HT1080 (cell line): ENCODE measurements around the gene SETD5. TPM values are rescaled to one million over a fixed set of nuclear protein-coding genes. Genes with fewer than 3 reads are reported as not detected.

Source experiments
- DNase-seq: peaks from one replicate; pipeline ENCODE4 v3.0.0-alpha.2; 2015; ENCODE audit warnings: low read depth
- total RNA-seq: library from RNA; depleted of rRNA; stranded (reverse); fragments of >200 nt; shearing (Covaris generic); gene quantifications from 2 replicates; pipeline ENCODE4 v1.2.3, GENCODE V29; 2014

The SETD5 gene
- total RNA-seq, 1 experiment from 2014 or later: 65.2 TPM

DNA sequence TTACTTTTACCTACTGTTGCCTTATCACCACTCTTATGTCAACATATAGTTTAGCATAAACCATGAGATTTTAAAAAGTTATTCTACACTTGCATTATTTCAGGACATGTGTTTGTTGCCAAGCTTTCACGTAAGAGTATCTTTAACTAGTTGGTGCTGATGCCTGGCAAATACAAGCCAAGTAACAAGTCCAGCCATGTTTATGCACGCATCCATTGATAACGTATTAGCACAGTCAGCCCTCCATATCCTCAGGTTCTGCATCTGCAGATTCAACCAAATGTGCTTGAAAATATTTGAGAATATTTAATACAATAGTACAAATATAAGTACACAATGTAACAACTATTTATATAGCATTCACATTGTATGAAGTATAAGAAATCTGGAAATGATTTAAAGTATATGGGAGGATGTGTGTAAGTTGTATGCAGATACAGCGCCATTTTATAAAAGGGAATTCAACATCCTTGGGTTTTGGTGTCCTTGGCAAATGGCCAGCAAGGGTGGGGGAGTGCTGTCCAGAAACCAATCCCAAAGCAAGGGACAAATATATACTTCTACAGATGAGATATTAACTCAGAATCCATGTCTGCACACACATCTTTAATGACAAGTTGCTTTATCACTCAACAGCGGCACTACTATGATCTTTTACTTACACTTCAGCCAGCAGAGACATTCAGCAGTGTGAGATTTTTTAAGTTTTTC is 8.7 kb upstream of the SETD5 start:
- DNase-seq: no peak

DNA sequence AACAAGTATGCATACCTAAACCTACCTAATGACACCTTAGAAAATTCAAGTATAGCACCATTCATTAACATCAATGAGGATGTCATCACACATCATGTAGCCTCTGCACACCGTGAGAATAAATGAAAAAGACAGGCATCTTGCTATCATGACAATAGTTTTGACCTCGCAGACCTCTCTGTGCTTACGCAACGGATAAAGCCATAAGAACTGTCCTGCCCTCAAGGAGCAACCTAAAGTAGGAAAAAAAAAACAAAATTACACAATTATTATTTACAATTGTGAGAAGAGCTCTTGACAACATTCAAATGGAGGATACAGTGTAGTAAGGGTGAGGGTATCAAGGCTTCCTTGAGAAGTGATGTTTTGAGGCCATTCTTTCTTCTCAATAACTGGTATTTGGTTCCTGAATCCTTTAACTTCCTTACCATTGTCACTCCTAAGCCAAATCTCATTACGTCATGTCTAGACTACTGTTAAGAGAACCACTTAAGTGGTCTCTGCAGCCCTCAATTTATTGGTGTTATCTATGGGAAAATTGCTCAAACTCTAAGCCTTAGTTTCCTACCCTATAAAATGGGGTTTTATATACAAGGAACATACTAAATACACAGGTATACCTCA is 7.0 kb upstream of the SETD5 start:
- no peak for DNase-seq

DNA sequence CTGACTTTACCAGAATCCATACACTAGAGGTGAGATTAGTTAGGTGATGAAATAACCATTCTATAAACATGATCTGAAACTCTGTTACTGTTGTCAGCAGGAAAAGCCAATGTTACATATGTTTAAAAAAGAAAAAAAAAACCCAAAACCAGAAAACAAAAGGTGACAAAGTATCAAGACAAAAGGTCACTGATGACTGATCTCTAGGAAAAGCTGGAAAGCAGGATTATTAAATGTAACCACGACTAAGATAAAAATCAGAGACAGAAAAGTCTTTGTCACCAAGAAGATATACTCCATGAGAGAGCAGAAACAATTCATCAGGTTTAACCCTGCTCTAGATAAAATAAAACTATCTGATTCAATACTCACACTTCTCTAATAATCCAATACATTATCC is 5.4 kb upstream of the SETD5 start:
- no peak for DNase-seq

DNA sequence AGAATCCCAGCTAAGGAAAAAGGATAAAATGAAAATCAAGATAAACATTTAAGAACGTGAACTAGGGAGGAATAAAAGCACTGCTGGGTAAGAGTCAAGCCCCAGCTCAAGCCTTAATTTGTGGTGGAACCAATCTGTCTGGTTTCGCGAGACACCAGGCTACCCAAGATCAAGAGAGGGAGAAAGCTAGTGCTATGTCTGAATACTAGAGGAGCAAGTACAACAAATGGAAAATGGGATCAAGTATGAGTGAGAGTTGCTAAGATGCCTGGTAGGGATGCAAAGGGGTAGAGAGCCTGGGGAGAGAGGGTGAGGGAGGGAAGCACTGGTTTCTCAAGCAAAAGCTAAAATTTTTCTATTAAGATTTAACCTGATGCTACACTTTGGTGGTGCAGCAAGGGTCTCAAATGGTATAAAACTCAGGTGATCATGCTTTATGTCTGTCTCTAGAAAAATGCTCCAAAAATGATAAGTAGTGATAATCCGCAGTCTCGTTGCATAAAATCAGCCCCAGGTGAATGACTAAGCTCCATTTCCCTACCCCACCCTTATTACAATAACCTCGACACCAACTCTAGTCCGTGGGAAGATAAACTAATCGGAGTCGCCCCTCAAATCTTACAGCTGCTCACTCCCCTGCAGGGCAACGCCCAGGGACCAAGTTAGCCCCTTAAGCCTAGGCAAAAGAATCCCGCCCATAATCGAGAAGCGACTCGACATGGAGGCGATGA is 1.7 kb upstream of the SETD5 start:
- DNase-seq: no peak

DNA sequence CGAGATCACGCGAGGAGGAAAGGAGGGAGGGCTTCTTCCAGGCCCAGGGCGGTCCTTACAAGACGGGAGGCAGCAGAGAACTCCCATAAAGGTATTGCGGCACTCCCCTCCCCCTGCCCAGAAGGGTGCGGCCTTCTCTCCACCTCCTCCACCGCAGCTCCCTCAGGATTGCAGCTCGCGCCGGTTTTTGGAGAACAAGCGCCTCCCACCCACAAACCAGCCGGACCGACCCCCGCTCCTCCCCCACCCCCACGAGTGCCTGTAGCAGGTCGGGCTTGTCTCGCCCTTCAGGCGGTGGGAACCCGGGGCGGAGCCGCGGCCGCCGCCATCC is 1.1 kb upstream of the SETD5 start:
- DNase-seq: peak; percentile 98

DNA sequence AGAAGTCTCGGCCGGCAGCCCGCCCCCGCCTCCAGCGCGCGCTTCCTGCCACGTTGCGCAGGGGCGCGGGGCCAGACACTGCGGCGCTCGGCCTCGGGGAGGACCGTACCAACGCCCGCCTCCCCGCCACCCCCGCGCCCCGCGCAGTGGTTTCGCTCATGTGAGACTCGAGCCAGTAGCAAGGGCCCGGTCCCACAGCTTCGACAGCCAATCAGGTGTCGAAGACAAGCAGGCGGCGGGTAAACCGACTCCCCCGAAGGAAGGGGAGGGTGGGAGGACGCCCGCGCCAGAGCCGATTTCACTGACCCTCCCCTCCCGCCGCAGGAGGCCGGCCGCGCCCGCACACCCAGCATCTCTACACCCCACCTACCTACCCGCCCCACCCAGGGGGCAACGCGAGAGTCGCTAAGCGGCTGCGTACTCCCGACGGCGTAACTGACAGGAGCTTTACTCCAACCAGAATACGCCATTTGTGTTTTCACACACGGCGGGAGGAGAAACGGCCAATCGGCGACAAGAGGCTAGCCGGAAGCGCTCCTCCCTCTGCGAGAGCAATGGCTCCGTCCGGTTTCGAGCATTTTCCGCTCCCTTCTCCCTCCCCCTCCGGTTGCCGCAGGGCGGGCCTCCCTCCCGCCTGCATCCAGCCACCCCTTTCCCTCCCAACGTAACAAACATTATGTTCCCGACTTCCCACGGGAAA is 633 bp upstream of the SETD5 start:
- DNase-seq: peak; percentile 99

DNA sequence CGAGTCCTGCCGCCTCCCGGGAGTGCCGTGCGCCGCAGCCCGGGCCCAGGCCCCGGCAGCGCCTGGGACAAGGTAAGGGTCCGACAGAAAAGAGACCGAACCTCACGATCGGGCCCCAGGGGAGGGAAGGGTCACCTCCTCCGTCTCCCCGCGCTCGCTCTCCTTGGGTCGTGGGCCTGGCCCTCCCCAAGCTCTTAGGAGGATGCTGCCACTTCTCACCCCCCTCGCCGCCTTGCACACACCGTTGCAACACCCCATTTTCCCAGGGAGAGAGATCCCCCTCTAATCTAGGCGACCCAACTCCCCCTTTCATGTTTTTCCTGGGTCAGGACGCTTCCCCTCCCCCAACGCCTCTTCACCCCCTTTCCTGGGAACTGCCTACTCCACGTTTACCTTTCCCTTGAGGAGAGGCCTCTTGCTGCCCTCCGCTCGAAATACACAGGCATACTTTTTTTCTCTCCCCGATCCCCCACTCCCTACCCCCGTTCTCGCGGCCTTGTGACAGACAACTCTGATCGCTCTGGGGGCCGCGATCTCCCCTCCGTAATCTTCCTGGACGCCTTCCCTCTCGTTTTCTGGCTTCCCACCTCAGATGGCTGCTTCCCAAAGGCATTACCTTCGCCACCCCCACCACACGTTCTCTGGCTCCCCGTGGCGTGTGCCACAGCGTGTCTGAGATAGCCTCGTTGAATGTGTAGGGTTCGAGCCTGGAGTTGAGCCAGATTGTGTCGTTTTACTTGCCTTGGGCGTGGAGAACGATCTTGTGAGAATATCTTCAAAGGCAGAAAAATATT is 688 bp downstream of the SETD5 start:
- peak; percentile 36 for DNase-seq

DNA sequence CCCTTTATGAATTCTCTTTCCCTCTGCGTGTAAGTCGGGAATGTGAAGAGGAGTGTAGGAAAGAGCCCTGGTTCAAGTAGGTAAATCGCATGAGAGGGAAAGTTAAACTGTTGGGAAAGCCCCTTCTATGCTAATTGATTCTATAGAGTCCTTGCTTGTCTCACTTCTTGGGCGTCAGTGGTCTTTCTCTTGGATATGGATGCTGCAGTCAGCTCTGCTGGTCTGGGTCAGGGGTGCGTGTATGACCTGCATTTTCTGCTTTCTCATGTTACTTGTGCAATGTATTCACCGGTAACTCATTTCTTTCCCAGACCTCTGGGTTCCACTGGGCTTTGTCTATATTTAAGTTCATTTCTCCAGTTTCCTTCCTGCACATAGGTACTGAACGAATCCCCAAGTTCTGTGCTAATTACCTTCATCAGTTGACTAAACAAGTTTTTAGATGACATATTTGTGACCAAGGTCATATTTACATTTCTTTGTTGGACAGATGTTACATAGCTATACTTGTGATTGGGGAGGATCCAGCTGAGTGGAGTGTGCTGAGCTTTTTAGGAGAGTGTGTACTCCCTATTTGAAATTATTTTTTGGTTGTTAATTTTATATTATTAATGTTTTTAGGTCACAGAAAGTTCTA is 1.4 kb downstream of the SETD5 start:
- DNase-seq: peak; percentile 38

DNA sequence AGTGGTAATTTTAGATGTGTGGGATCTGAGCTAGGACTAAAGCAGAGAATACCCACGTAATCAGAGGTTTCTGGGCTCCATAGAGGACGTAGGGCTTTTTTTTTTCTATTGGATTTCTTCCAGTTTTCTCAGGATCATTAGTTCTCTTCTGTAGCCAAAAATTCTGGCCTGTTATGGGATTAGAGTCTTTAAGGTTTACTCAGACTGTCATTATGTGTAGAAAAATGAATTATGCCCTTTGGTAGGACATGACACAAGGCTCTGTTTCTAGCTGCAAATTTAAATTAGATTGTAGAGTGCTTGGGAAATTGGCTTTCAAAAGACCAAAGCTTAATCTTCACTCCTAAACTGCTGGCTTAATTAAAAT is 1.9 kb downstream of the SETD5 start:
- DNase-seq: no peak

DNA sequence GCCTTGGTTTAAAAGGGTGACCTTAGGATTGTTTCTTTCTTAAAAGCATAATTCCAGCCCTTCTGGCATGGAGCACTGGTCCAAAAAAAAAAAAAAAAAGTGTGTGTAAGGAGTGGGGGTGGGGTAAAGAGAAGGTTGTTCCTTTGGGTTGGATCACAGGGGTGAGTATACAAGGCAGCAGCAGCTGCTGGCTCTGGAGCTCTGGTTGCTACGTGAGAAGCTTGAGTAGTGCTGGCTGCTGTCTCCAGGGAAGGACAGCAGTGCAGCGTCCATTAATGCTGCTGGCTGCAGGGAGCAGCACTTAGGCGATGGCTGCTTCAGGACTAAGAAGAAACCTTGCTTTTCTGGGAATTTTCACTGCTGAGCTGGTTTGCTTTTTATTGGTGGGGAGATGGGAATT is 2.3 kb downstream of the SETD5 start:
- peak; percentile 88 for DNase-seq

DNA sequence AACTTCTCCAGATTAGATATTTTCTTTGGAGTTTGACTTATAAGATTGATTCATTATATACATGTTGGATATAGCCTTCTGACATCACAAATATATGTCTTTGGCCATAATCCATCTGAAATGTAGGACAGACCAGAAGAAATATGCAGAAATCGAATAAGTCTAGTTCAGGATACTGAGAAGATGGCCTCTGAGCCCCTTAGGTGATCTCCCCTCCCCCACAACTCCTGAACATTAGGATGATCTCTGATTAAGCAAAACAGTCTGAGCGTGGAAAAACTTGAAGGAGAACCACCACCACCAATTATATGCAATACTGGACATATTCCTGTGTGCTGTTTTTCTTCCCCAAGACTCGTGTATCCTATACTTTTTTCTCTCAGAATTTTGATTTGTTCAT is 3.2 kb downstream of the SETD5 start:
- DNase-seq: no peak

DNA sequence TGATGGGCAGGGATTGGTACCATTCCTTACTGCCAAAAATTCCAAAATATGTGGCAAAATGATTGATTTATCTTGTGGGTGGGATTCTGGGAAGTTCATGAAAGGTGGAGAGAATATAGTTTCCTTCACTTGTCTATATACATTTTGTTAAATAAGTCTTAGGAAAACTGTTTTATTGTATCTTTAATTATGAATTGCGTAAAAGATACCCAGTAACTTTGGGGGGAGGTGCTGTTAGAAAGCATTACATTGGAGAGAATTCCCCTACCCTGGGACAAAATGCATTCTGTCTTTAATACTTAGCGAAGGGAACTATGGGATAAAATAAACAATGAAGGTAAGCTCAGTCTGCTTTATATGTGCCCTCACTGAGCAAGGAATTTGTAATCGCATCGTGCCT is 4.6 kb downstream of the SETD5 start:
- no peak for DNase-seq

DNA sequence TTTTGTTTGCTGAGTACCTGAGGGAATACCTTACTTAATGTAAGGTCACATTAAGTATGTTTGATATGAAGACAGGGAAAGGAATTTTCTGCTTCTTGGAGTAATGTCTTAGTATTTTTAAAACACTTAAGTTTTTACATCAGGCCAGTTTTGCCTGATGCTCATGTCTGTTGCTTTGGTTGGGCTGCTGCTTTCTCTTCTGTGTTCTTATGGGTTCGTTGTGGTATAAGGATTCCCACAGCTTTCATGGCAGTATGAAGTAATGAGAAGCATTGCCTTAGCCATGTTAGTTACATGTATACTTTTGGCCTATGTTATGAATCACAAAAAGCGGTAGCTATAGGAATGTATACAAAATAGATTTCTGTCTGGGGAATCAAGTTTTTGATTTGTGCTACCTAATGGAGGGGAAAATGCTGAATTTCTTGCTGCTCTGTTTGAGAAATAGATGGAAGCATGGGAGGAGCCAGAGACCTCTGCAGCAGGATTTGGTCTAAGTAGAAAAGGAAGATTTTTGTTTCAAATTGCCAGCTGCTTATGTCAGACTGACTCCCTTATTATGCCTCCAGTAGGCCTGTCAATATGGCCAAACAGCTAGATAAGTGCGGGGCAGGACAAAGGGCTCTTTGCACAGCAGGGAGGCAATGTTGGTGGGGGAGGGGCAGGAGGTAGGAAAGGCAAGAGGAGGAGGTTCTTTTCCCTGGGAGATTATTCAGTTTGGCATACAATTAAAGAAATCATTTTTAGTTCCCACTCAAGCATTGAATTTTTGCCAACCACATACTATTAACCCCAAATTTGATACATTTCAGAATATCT is 5.2 kb downstream of the SETD5 start:
- peak; percentile 16 for DNase-seq

DNA sequence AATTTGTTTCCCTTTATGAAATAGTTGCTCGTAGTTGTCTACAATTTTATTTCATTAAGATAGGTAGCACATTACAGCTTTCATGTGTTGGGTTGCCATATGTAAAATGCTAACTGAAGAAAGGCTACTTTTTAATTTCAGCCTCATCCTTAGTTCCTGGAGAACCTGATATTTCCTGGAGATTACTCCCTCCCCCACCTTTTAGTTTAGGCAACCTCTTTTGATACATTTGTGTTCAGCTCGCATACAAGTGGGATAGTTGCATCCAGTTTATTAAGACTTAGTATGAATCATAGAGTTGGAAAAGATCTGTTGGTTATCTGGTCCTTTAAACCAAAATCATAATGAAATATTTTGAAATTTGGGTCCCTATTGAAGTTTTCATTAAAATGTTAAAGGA is 6.0 kb downstream of the SETD5 start:
- DNase-seq: no peak

DNA sequence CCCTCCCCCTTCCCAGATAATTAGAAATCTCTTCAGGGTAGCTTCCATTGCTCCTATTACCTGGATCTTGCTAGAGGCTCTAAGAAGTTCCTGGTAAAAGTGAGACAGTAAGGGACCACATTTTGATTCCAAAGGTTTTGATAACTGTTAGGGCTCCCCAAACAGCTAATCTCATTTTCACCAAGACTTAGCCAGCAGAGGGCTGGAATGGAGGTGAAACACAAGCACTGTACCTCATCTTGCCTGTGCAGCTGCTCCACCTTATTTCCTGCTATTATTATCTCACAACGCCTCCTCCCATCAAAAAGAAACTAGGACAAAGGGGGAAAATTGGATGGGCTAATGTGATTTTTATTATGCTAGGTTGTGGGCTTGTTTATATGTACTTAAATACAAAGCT is 7.3 kb downstream of the SETD5 start:
- no peak for DNase-seq

DNA sequence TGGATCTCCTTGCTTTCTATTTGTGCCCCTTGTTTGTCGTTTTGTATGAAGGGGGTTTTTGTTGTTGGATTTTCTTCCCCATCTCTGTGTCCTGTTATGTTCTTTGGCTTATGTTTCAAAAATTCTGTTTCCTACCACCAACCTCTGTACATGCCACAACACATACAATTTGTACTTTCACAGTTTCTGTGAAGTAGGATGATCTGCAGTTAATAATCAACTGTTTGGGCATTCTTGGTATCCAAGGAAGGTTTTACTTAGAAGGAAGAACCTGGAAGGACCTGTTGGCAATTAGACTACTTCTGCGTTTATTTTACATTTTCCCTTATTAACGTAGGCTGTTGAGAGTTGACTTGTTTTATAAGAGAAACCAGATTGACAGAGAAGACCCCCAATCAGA is 8.3 kb downstream of the SETD5 start:
- DNase-seq: no peak

DNA sequence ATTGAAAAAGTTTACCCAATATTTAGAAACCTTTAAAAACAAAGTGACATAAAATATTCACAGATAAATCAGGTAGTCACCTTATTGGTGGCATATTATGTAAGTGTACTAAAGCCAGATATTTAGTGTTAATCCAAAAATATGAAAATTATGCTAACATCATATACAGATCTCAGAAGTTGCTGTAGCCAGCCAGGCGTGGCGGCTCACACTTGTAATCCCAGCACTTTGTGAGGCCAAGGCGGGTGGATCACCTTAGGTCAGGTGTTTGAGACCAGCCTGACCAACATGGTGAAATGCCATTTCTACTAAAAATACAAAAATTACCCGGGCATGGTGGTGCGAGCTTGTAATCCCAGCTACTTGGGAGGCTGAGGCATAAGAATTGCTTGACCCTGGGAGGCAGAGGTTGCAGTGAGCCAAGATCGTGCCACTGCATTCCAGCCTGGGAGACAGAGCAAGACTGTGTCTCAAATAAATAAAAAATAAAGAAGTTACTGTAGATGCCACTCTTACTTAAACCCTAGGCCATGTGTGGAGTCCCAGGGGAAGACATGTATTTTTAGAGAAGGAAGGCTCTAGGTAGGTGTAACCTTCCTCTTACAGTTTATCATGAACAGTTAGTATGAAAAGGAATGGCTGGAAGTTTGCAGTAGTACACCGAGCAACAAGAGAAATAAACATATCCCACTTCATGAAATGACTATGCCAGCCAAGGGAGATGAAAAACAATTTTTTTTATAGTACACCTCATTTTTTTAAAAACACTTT is 9.6 kb downstream of the SETD5 start:
- DNase-seq: no peak

DNA sequence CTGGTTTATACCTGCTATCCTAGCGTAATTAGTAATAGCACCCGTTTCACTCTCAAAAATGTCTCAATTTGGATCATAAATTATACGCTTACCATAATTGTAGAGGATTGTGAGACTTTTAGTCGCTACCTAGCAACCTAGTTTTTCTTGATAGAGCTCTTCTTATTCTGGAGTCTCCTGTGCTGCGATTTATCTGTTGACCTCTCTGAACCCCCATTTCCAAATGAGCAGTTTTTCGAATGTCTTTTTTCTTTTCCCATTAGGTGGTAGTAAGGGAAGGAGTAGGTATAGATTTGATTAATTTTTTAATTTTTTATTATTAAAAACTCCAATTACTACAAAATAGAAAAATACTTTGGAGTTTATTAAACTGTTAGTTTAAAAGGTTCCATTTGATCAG is 10.6 kb downstream of the SETD5 start:
- no peak for DNase-seq

DNA sequence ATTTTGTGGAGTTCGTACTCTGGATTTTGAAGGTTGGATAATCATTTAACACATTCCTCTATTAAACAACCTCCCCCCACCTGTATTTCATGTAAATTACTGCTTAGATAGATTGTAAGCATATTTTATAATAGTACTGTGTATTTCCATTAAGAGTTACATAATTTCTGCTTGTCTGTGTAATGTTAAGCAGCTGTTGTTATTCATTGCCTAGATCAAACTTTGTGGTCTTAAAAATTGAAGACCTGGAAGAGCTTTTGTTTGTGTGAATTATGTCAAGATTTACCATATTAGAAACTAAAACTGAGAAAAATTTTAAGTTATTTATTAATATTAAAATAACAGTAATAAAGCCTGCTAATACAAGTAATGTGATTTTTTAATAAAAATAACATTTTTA is 11.1 kb downstream of the SETD5 start:
- no peak for DNase-seq
